GM19395 (cell line): ENCODE measurements around the gene CCR7.
A peak's percentile ranks its signal among the peaks of the same experiment; 100 is the strongest.

Source experiments
- ATAC-seq: cut with Tn5 transposase; IDR thresholded peaks from one replicate; pipeline ENCODE4 v1.9.1; 2021; ENCODE audit warnings: mild to moderate bottlenecking, moderate library complexity; ENCODE audit not compliant: unreplicated experiment

Gene CCR7

DNA sequence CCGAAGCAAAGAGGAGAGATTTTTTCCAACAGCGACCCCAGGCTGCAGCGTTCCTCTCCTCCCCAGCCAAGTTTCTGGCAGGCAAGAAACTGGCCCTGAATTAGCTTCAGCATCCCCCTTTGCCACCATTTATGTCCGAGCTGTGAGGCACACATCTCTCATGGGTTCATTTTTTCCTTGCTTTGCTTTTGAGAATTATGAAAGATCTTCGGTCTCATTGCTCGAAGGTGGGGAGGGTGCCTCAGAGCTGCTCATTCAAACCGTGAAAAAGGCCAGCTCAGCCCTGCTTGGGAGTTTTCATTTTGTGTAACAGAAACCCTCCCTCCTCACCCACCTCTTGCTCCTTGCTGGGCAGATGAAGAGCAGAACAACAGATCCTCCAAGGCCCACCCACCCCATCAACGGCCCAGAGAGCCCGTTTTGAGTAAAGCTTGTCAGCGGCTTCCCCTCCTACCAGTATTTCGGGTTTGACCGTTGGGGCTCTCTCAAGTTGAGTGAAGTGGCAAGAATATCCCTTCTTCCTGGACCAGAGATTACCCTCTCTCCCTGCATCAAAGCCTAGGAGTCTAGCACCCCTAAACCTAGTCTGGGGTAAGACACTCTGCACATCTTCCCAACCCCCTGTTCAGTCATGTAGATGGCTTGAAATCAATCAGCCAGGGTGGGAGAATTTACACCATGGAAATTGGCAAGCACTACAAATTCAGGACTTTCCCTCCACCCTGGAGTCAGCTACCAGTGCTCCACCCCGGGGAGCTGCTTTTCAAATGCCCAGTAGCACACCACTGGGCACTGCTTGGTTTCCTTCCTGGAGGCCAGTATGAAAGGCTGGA lies 1.8 kb downstream of the CCR7 start:
- no peak for ATAC-seq

DNA sequence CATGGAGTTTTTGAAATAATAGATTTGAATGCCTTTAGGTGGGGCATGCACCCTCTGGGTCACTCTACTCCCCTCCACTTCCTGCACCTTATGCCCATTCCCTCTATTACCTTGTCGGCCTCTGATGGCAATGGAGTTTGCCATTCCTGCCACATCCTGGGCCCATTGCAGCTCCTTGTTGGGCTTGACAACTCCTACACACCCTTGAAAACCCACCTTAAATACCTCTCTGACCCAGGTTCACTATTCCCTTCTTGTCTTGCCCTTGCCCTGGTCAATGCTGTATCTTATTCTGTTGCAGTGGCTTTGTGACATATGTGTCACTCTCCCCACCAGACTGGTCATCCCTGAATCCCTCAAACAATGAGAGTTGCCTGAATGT lies 2.4 kb downstream of the CCR7 start:
- ATAC-seq, result no peak

DNA sequence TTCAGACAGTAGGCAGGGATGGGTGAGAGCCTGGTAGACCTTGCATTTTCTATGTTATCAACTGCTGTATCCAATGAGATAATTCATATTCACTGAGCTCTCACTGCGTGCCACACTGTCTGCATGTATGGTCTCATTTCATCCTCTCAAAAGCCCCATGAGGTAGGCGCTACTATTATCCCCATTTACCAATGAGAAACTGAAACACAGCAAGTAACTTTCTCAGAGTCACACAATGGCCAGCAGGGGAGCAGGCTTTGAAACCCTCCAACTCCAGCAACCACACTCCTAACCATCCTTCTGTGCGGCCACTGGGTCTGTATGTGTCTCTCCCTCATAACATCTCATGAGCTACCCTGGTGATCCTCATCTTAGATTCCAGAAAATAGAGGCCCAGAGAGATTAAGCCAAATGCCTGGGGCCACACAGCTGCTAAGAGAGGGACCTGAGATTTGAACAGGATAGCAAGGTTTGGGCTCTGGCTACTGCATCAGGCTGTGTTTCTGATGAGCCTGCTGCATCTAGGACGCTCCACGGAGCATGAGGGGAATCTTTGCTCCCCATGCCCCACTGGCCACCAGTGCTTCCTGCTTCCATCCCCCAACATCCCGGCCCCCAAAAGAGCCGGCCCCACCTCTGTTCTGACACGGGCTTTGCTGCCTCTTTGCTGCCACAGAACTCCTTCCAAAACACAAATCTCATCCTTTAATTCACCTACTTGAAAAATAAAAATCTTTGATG lies 3.2 kb downstream of the CCR7 start:
- peak; percentile 45 for ATAC-seq

DNA sequence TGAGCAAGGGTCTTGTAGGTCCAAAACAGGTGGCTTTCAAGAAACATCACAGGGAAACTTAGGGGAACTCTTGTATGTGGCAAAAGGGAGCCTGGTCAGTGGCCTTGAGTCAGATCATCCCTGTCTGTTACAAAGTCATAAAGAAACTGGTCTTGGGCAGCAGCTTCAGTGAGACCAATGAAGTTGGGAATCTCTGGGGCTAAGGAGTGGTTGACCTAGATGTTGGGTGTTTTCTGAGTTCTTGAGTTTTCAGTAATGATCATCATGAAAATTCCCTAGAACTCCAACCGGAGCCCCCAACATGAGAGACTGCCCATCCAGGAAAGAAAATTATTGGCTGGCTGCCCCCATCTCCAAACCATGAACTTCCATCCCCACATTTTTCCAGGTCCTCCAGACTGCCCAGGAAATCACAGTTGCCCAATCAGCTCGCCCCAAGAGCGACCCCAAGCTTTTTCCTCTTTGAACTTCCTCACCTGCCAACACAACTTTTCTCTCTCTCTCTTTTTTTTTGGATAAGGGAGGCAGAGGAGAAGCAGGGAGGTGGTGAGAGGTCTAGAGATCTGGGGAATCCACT lies 3.9 kb downstream of the CCR7 start:
- ATAC-seq, result peak; percentile 23

DNA sequence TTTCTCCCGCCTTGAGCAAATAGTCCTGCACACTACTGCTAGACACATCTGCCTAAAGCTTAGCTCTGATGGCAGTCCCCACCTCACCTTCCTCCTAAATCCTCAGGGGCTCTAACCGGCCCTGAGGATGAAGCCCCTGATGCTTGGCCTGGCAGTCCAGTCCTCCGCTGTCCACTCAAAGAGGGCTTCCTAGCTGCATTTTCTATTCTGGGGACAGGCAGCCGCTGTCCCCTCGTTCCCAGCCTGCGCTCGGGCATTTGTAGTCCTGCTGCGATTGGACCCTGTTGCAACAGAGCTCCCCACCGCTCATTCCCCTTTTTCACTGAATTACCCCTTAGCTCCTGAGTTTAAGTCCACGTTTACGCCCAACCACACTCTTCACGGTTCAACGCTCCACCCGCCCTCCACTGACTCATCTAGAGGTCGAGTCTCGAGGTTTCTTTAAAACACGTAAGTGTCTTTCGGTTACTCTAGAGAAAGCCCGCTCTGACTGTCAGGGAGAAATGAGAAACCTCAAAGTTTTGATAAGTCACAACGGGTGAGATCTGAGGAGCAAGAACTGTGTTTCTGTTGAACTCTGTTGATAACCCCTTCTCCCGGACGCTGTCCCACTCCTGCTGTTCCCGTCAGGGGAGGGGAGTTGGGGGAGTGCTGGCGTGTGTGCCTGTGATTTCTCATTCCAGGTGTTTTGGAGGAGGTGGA lies 4.5 kb downstream of the CCR7 start:
- peak; percentile 54 for ATAC-seq

DNA sequence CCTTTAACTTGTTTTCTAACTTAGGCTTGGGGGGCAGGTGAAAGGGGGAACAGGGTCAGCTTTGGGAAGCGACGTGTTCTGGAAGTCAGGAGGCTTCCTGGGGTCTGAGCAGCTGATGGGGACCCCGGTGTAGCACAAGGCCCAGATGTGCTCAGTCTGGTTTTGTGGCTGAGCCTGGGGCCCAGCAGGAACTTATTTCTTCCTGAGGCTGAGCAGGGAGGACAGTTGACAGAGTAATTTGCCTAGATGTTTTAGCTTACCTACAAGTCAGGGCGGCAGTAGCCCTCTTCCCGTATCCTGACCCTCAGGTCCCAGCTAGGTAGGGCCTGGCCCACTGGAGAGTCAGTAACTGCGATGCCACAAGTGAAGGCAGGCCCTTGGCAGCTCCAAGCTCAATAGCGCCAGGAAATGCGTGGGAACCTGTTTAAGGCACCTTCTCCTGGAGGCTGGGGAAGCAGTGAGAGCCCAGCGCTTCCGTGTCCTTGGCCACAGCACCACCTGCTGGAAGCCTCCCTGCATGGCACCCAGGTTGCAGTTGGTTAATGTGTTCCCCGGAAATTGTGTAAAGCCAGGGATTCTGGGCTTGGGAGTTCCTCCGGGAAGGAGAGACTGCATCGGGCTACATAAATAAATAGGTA lies 5.2 kb downstream of the CCR7 start:
- no peak for ATAC-seq

DNA sequence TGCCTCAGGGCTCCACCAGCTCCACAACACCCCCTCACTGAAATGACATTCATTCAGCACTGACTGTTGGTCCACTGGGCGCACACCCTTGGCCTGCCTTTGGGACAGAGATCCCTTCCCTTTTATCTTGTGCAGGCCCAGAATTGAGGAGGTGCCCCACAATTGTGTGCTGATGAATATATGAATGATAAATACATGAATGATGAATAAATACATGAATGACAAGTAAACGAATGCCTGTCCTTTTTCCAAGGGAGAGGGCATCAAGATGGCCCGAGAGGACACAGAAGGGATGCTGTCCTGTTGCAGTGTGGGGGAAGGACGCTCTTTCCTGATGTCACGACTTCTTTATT lies 5.7 kb downstream of the CCR7 start:
- no peak for ATAC-seq

DNA sequence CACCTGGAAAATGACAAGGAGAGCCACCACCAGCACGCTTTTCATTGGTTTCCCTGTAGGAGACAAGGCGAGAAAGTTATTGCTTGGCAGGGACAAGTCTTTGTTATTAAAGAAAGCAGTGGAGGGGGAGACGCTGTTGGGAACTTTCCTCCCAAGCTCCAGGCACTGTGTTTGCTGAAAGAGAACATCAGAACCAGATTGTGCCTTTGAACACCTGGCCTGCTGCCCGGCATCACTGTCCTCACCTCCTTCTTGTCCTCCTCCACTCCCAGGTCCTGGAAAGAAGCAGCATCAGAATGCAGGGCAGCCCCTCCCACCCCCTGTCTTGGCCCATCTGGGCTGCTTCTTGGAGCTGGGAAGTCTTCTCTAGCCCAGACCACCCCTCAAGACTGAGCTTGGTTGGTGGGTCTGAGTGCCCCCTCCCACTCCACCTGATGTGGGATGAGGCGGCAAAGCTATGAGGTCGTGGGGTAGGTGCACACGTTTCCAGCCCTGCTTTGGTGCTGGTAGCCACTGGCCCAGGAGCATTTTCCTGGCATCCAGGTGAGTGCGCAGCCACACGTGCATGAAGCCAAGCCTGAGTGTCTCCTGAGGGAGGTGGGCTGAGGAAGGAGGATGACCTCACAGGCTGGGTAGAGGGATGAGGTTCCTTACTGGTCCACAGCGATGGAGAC lies 6.2 kb downstream of the CCR7 start:
- no peak for ATAC-seq

DNA sequence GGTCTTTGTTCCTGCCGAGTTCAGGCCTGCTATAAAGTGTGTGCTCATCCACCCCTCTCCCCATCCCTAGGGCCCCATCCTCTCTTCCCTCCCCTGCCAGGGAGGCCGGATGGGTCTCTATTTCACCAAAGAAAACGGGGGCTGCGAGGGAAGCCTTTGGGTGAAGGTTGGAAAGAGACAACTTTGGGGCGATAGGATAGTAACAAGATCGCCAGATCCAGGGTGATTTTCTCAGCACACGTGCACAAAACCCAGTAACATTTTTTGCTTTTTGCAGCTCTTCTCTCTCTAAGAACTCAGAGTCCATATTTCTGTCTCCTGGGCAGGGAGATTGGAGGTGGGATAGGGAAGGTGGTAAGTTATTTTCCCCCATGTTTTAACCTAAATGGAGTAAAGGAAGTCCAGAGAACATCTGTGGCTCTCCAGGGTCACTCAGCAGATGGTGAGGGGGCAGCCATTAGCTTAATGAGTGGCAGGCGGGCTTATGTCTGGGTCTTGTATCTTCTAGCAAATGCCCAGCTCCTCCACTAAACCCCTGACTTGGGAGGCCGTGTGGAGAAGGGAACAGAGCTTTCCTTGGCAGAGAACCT lies 6.9 kb downstream of the CCR7 start:
- ATAC-seq, result no peak

DNA sequence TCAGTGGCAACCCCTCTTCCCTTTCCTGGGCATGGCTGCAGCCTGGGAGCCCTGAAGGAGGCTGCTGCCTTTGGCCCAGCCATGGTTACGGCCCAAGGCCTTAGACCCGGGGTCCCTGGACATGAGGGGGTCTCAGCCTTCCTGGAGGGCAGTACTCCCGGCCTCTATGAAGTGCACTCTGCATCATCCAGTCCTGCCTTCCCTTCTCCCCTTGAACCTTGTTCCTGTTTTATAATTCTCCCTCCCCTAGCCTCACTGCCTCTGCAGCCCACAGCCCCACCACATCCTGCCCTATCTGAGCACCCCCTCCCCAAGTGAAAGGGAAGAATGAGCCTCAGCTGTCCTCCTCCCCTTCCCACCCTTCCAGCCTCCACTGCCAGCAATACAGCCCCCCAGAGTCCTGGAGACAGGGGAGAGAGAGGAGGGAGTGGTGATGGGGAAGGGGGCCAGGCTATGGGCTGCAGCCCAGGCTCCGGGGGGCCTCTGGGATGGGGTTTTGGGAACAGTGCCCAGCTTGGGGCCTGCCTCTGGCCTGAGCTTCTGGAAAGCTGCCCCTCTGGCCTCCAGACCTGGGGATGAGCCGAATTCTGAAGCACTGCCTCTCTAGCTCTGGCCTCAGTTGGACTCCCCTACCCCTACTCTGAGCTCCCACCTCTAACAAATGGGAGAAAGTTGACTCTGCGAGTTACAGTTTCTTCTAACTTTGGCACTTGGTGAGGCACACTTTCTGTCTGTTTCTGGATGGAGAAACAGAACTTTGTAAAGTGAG lies 7.6 kb downstream of the CCR7 start:
- no peak for ATAC-seq

DNA sequence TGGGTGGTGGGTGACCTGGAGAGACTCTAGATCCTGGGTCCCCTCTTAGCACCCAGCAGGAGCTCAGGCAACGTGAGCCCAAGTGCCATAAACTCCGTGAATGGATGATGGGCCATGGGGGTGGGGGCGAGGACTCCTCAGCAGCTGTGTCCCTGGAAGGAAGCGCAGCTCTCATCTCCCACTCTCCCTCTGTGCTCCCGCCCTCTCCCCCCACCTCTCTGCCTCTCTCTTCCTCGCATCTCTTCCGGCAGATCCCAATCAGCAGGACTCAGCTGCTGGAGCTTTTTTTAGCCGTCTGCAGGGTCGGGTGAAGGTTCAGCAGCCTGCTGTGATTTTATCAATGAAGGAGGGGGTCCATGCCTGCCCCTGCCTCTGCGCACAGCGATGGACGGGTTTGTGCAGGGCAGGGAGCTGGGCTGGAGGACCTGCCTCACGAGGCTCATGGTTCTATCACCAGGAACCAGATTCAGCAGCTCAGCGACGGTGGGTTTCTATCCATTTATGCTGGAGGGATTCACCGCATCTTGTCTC lies 8.3 kb downstream of the CCR7 start:
- ATAC-seq, result no peak

DNA sequence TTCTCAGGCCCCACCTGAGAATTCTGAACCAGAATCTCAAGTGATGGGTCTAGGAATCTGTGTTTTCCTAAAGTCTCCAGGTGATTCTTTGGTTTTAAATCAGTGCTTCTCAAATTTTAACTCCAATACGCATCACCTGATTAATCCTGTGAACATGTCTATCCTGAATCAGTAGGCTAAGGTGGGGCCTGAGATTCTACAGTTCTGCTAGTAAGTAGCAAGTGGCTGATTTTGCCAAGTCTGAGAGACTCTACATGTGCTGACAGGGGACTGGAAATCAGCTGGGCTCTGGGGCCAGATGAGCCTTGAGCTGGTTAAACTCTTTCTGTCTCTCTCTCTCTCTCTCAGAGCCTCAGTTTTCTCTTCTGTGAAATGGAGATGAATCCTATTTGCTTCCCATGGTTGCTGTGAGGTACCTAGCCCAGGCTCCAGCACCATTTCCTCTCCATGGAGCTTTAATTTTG lies 9.0 kb downstream of the CCR7 start:
- no peak for ATAC-seq

DNA sequence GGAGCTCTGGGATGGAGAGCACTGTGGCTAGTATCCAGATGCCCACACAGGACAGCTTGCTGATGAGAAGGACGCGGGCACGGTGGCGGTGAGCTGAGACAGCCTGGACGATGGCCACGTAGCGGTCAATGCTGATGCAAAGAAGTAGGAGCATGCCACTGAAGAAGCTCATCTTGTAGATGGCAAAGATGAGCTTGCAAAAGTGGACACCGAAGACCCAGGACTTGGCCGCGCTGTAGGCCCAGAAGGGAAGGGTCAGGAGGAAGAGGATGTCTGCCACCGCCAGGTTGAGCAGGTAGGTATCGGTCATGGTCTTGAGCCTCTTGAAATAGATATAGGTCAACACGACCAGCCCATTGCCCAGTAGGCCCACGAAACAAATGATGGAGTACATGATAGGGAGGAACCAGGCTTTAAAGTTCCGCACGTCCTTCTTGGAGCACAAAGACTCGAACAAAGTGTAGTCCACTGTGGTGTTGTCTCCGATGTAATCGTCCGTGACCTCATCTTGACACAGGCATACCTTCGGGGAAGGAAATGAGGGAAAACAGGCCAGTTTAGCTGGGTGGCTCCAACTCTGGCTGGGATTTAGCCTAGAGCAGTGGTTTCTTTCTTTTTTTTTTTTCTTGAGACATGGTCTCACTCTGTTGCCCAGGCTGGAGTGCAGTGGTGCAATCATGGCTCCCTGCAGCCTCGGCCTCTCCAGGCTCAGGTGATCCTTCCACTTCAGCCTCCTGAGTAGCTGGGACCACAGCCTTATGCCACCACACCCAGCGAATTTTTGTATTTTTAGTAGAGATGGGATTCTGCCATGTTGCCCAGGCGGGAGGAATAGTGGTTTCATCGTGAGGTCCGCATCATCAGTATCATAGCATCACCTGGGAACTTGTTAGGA lies 9.7 kb downstream of the CCR7 start:
- ATAC-seq, result no peak

DNA sequence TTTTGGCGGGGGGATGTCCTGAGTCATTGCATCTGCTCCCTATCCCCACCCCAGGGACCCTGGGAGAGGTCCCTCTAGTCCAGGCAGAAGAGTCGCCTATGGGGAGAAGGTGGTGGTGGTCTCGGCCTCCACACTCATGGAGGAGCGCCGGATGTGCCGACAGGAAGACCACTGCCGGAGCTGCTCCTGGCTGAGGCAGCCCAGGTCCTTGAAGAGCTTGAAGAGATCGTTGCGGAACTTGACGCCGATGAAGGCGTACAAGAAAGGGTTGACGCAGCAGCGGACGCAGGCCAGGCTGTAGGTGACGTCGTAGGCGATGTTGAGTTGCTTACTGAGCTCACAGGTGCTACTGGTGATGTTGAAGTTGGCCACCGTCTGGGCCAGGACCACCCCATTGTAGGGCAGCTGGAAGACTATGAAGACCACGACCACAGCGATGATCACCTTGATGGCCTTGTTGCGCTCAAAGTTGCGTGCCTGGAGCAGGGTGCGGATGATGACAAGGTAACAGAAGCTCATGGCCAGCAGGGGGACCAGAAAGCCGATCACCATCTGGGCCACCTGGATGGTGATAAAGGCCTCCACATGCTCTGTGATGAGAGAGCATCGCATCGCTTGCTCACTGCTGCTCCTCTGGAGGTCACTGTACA lies 10.5 kb downstream of the CCR7 start:
- ATAC-seq, result no peak

DNA sequence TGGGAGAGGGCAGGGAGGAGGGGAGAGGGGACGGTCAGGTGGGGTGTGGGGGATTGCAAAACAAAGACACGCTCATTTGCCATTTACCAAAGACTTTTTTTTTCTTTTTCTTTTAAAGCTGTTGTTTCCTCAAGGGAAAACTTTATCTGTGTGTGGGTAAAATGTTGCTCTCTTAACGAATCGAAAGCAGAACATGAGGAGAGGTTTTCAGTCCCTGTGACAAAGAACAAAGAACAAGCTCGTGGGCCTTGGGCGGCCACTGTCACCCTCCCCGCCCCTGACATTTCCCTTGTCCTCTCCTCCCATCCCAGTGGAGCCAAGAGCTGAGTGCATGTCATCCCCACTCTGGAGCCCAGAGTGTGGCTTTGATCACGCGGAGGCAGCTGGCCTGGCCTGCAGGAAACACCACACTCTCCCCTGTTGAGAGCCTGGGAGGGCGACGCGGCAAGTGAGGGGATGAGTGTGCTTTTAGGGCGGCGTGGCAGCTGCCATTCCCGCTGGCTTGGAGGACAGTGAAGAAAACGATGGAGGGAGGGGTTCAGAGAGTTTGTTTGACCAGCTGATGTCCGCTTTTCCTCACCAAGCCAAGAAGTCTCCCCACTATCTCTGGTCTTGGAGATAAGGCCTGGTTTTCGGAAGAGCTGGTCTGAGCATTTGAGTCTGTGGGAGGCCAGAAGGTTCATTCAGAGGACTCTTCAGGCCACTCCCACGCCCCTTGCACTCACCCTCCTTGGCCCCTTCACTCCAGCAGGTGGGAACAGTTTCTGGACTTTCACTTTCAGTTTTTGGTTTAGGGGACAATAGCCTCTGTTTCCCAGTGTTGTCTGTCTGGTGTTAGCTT lies 11.4 kb downstream of the CCR7 start:
- no peak for ATAC-seq

DNA sequence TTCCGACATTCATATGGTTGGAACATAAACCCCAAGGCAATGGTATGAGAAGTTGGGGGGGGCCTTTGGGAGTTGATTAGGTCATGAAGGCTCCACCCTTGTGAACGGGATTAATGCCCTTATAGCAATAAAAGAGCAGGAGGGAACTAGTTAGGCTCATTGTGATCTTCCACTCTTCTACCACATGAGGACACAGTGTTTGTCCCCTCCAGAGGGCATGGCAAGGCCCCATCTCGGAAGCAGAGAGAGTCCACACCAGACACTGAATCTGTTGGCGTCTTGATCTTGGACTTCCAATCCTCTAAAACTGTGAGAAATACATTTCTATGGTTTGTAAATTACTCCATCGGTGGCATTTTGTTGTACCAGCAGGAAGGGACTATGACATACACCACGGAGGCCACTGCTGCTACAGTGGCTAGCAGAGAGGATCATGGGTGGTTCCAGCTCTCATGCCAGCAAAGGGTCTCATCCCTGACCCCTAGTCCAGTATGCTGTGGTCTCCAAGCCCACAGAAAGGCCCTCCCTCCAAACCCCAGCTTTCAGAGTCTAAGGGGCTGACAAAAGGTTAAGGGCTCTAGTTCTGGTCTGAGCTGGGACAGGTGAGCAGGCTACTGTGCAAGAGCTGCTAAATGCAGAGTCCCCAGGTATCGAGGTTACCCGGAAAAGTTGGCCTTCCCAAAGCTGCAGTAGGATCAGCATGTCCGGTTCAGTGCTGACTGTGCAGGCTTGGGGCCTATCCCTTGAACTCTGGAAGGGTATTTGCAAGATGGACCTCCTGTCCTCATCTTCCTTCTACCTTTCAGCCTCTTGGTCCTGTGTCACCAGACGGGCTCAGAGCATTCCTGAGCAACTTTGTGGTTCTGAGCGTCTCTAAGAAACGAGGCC lies 12.2 kb downstream of the CCR7 start:
- no peak for ATAC-seq
